Kidney tubule cell (primary cell): Measurements from ENCODE around the gene KCNK4.
A peak's percentile ranks its signal among the peaks of the same experiment; 100 is the strongest.

Experiments
- DNase-seq: peaks from one replicate; pipeline ENCODE4 v3.0.0-alpha.2; 2018; ENCODE audit warnings: low spot score

KCNK4 gene

GRCh38 chr11:64253481-64253880, 37.6 kb upstream of the KCNK4 start:
- peak; percentile 32 for DNase-seq

GRCh38 chr11:64254326-64254725, 36.8 kb upstream of the KCNK4 start:
- no peak for DNase-seq

GRCh38 chr11:64255135-64256128, 35.7 kb upstream of the KCNK4 start:
- no peak for DNase-seq

DNA sequence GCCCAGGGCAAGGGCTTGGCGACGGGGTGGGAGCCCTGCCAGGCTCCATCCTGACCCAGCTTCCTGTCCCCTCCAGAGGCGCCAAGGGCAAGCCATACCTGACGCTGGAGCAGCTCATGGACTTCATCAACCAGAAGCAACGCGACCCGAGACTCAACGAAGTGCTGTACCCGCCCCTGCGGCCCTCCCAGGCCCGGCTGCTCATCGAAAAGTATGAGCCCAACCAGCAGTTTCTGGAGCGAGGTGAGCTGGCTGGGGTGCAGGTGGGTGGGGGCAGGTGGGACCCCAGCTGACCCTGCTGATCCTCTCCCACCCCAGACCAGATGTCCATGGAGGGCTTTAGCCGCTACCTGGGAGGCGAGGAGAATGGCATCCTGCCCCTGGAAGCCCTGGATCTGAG, 34.8 kb upstream of the KCNK4 start:
- DNase-seq = no peak

- DNase-seq = no peak
Measured at GRCh38 chr11:64258356-64258755, 32.7 kb upstream of the KCNK4 start.

- DNase-seq = no peak
Measured at GRCh38 chr11:64258946-64259532, 32.1 kb upstream of the KCNK4 start.

DNA sequence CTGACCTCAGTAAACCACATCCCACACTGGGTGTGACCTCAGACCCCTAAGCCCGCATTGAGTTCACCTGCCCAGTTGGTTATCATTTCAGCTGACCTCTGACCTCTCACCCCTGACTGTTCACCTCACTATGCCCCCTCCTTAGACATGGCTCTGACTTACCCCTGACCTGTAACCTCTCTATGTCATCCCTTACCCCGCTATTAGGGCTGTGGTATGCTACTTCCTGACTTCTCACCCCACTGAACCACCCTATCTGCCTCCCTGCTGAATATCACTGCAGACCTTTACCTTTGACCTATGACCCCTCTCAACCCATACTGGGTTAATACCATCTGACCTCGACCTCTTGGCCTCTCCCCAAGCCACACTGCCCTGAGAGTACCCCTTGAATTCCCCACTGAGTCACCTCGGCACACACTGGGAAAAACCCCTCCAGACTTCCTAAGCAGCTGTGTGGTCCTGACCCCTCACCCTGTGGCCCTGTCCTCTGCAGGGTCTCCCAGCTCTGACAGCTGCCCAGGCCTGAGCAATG, 31.5 kb upstream of the KCNK4 start:
- DNase-seq = no peak

- no peak for DNase-seq
Measured at GRCh38 chr11:64260147-64260708, 30.9 kb upstream of the KCNK4 start.

DNA sequence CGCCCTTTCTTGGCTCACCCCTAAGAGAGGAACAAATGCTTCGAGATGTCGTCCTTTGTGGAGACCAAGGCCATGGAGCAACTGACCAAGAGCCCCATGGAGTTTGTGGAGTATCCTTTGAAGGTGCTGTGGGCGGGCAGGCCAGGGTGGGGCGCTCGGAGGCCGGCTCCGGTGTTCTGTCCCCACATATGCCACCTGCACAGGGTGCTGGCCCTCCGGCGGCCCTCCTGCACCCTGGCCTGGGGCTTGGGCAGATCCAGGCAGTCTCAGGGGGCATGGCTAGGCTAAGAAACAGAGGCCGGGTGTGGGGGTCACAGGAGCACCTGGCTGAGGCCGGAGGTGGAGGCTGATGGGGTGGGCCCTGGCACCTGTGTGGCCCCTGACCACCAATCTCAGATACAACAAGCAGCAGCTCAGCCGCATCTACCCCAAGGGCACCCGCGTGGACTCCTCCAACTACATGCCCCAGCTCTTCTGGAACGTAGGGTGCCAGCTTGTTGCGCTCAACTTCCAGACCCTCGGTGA, 29.5 kb upstream of the KCNK4 start:
- no peak for DNase-seq

GRCh38 chr11:64262271-64263002, 28.7 kb upstream of the KCNK4 start:
- no peak for DNase-seq

- peak; percentile 29 for DNase-seq
Measured at GRCh38 chr11:64263021-64263946, 27.8 kb upstream of the KCNK4 start.

GRCh38 chr11:64263947-64264317, 27.2 kb upstream of the KCNK4 start:
- DNase-seq = no peak

GRCh38 chr11:64264371-64264852, 26.7 kb upstream of the KCNK4 start:
- no peak for DNase-seq

DNA sequence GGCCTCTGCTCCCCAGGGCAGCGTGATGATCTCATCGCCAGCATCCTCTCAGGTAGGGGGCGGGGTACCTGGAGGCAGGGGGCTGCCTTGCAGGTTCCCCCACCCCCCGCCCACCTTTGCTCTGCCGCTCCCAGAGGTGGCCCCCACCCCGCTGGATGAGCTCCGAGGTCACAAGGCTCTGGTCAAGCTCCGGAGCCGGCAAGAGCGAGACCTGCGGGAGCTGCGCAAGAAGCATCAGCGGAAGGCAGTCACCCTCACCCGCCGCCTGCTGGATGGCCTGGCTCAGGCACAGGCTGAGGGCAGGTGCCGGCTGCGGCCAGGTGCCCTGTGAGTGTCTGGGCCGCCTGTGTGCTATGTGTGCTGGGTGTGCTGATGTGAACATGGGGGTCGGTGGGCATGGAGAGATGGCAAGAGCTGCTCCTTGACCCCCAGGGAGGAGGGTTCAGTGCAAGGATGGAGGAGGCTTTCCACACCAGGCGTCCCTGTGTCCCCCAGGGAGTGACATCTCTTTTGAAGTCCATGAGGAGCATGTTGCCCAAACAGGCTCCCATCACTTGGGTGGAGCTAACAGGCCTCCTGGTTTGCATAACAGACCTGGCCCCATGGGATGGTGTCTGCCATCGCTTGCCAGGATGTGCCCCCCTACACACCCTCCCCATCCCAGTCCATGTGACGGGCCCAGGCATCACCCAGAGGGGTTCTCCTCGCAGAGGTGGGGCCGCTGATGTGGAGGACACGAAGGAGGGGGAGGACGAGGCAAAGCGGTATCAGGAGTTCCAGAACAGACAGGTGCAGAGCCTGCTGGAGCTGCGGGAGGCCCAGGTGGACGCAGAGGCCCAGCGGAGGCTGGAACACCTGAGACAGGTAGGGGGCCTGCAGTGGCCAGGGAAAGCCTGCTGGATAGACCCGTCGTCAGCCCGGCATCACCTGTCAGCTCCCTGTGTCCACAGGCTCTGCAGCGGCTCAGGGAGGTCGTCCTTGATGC, 25.6 kb upstream of the KCNK4 start:
- DNase-seq = no peak

GRCh38 chr11:64266339-64266738, 24.8 kb upstream of the KCNK4 start:
- no peak for DNase-seq

DNA sequence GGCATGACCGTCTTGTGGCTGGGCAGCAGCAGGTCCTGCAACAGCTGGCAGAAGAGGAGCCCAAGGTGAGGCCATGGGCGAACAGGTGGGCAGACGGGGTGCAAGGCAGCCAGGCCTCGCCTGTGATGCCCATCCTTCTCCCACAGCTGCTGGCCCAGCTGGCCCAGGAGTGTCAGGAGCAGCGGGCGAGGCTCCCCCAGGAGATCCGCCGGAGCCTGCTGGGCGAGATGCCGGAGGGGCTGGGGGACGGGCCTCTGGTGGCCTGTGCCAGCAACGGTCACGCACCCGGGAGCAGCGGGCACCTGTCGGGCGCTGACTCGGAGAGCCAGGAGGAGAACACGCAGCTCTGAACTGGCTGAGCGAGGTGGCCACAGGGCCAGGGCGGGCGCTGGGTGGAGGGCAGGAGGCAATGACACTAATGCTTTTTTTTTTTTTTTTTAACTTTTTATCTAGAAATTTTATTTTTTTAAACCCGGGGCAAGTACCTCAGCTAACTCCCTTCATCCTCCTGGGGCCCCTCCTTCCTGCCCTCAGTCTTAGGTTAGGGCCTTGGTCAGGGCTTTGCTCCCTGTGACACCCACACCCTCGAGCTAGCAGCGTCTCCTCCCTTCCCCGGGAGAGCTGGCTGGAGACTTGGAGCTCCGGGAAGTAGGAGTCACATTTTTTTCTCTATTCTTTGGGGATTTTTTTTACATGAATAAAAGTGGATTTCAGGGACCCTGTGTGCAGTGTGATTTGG, 23.7 kb upstream of the KCNK4 start:
- DNase-seq = no peak

- DNase-seq = no peak
Measured at GRCh38 chr11:64268025-64268892, 22.8 kb upstream of the KCNK4 start.
